HG03108 (cell line): ENCODE measurements around the gene MRPL53.

Source experiments
- ATAC-seq: cut with Tn5 transposase; IDR thresholded peaks from one replicate; pipeline ENCODE4 v1.9.1; 2021; ENCODE audit warnings: moderate library complexity; ENCODE audit not compliant: unreplicated experiment

MRPL53 gene

GRCh38 chr2:74472086-74472944 is at the start of gene MRPL53:
TSS of gene MRPL53 (minus strand) at chr2:74472680. CDS start at chr2:74472660, 20 bp downstream.
- ATAC-seq = peak; percentile 83

GRCh38 chr2:74516650-74517049 is 44.2 kb upstream of the MRPL53 start:
- no peak for ATAC-seq

GRCh38 chr2:74515981-74516633 is 43.6 kb upstream of the MRPL53 start:
- no peak for ATAC-seq

GRCh38 chr2:74515271-74515980 is 42.9 kb upstream of the MRPL53 start:
- ATAC-seq = no peak

- no peak for ATAC-seq
Measured at GRCh38 chr2:74514368-74515270, 42.1 kb upstream of the MRPL53 start, which contains the start of gene TLX2. TSS of gene TLX2 (plus strand) at chr2:74514450. CDS start at chr2:74514807, 357 bp downstream.

- ATAC-seq = no peak
Measured at GRCh38 chr2:74513605-74514367, 41.3 kb upstream of the MRPL53 start.

GRCh38 chr2:74512744-74513604 is 40.5 kb upstream of the MRPL53 start:
- ATAC-seq = no peak

- no peak for ATAC-seq
Measured at GRCh38 chr2:74511104-74511989, 38.9 kb upstream of the MRPL53 start.

GRCh38 chr2:74510272-74510671 is 37.8 kb upstream of the MRPL53 start:
- ATAC-seq = no peak

- ATAC-seq = peak; percentile 3
Measured at GRCh38 chr2:74507926-74508520, 35.5 kb upstream of the MRPL53 start.

- peak; percentile 81 for ATAC-seq
Measured at GRCh38 chr2:74507145-74507925, 34.9 kb upstream of the MRPL53 start, which contains the start of gene PCGF1. TSS of gene PCGF1 (minus strand) at chr2:74507695. CDS start at chr2:74507668, 27 bp downstream.

GRCh38 chr2:74505448-74506246 is 33.2 kb upstream of the MRPL53 start:
- no peak for ATAC-seq

- ATAC-seq = no peak
Measured at GRCh38 chr2:74504591-74504990, 32.1 kb upstream of the MRPL53 start.

GRCh38 chr2:74503506-74504475 is 31.3 kb upstream of the MRPL53 start:
- no peak for ATAC-seq
